ENCODE data around the gene DTD2. TPM values are rescaled to one million over a fixed set of nuclear protein-coding genes. Genes with fewer than 3 reads are reported as not detected.

The DTD2 gene
- total and polyA plus RNA-seq, 9 of the 15 experiments (the other 6 are each of a cell fraction or from before 2014, with no cell fraction given) = 3.8 to 24.1 (median 15.2) TPM

DNA sequence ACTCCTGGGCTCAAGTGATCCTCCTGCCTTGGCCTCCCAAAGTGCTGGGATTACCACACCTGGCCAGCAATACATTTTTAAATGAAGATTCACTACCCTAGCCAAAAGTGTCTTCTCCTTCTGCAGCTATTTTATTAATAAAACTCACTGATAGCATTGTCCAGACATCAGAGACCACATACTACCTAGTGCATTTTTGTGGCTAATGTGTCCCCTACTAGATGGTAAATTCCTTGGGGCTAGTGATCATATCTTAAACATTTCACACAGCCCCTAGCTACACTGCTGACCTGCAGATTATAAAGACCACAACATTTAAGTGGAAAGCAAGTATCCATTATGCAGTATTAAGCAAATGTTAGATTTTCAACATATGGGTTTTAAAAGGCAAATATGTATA is 17.0 kb downstream of the DTD2 start:
- Histone ChIP-seq H4K20me1 (replicated peaks; ENCODE audit: control insufficient read depth, insufficient read depth, low read length) (no peaks in the 10 kb centered on the region), H3K36me3 (ENCODE audit: control insufficient read depth, insufficient read depth, low read length) (no peaks in the 10 kb centered on the region), H3K4me3 (no peak overlapping the region), H3K9ac (ENCODE audit: insufficient read depth in 1 of 2, low read depth in 2 of 2, low read length in 2 of 2) (no peak overlapping the region), H3K9me3 (replicated peaks; ENCODE audit: control insufficient read depth, insufficient read depth, low read depth, low read length) (no peaks in the 10 kb centered on the region), H3K9me1 (ENCODE audit: control insufficient read depth, insufficient read depth, low read length) (no peaks in the 10 kb centered on the region), H3K79me2 (ENCODE audit: control insufficient read depth, insufficient read depth, low read length) (no peaks in the 10 kb centered on the region), H2AFZ (ENCODE audit: low read depth, low read length) (no peak overlapping the region), H3K4me2 (ENCODE audit: insufficient read depth, low read length) (no peak overlapping the region), H3K27me3 (ENCODE audit: control insufficient read depth in 2 of 2, insufficient read depth in 2 of 2, low read length in 2 of 2) (no peaks in the 10 kb centered on the region), H3K27ac (ENCODE audit: extremely low read depth, low read depth, low read length) (no peak overlapping the region), H3K4me1 (replicated peaks in 1 of 2; ENCODE audit: control insufficient read depth in 2 of 2, insufficient read depth in 2 of 2, low read length in 2 of 2) (no peaks in the 10 kb centered on the region)
- in situ Hi-C loops (cut with MboI) (no loop called here), intact Hi-C loops (cut with micrococcal nuclease) (no loop called here)
- no peak for ATAC-seq
- TF ChIP-seq RBFOX2 (IDR thresholded peaks at IDR 0.05; ENCODE audit: low read depth, low read length) = no peak
- no peak for TF ChIP-seq ARHGAP35 (IDR thresholded peaks at IDR 0.05; ENCODE audit: partially characterized antibody)
- TF ChIP-seq TARDBP (IDR thresholded peaks at IDR 0.05) = no peak
- no peak for TF ChIP-seq C11orf30 (IDR thresholded peaks at IDR 0.05; ENCODE audit: low read depth)
- TF ChIP-seq, protein P1, sequence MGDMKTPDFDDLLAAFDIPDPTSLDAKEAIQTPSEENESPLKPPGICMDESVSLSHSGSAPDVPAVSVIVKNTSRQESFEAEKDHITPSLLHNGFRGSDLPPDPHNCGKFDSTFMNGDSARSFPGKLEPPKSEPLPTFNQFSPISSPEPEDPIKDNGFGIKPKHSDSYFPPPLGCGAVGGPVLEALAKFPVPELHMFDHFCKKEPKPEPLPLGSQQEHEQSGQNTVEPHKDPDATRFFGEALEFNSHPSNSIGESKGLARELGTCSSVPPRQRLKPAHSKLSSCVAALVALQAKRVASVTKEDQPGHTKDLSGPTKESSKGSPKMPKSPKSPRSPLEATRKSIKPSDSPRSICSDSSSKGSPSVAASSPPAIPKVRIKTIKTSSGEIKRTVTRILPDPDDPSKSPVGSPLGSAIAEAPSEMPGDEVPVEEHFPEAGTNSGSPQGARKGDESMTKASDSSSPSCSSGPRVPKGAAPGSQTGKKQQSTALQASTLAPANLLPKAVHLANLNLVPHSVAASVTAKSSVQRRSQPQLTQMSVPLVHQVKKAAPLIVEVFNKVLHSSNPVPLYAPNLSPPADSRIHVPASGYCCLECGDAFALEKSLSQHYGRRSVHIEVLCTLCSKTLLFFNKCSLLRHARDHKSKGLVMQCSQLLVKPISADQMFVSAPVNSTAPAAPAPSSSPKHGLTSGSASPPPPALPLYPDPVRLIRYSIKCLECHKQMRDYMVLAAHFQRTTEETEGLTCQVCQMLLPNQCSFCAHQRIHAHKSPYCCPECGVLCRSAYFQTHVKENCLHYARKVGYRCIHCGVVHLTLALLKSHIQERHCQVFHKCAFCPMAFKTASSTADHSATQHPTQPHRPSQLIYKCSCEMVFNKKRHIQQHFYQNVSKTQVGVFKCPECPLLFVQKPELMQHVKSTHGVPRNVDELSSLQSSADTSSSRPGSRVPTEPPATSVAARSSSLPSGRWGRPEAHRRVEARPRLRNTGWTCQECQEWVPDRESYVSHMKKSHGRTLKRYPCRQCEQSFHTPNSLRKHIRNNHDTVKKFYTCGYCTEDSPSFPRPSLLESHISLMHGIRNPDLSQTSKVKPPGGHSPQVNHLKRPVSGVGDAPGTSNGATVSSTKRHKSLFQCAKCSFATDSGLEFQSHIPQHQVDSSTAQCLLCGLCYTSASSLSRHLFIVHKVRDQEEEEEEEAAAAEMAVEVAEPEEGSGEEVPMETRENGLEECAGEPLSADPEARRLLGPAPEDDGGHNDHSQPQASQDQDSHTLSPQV (IDR thresholded peaks at IDR 0.05) = no peak
- TF ChIP-seq, protein P2, sequence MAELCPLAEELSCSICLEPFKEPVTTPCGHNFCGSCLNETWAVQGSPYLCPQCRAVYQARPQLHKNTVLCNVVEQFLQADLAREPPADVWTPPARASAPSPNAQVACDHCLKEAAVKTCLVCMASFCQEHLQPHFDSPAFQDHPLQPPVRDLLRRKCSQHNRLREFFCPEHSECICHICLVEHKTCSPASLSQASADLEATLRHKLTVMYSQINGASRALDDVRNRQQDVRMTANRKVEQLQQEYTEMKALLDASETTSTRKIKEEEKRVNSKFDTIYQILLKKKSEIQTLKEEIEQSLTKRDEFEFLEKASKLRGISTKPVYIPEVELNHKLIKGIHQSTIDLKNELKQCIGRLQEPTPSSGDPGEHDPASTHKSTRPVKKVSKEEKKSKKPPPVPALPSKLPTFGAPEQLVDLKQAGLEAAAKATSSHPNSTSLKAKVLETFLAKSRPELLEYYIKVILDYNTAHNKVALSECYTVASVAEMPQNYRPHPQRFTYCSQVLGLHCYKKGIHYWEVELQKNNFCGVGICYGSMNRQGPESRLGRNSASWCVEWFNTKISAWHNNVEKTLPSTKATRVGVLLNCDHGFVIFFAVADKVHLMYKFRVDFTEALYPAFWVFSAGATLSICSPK (IDR thresholded peaks at IDR 0.05; ENCODE audit: borderline replicate concordance) = no peak
- TF ChIP-seq, protein P3, sequence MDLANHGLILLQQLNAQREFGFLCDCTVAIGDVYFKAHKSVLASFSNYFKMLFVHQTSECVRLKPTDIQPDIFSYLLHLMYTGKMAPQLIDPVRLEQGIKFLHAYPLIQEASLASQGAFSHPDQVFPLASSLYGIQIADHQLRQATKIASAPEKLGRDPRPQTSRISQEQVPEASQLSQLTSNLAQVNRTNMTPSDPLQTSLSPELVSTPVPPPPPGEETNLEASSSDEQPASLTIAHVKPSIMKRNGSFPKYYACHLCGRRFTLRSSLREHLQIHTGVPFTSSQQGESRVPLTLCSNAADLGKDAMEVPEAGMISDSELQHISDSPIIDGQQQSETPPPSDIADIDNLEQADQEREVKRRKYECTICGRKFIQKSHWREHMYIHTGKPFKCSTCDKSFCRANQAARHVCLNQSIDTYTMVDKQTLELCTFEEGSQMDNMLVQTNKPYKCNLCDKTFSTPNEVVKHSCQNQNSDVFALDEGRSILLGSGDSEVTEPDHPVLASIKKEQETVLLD (IDR thresholded peaks at IDR 0.05) = no peak
- TF ChIP-seq SP1 (CRISPR knock-in tag; IDR thresholded peaks at IDR 0.05) = no peak
- no peak for TF ChIP-seq YBX1 (IDR thresholded peaks at IDR 0.05)
- no peak for TF ChIP-seq ZNF77 (CRISPR knock-in tag; IDR thresholded peaks at IDR 0.05)
- TF ChIP-seq, protein P4, sequence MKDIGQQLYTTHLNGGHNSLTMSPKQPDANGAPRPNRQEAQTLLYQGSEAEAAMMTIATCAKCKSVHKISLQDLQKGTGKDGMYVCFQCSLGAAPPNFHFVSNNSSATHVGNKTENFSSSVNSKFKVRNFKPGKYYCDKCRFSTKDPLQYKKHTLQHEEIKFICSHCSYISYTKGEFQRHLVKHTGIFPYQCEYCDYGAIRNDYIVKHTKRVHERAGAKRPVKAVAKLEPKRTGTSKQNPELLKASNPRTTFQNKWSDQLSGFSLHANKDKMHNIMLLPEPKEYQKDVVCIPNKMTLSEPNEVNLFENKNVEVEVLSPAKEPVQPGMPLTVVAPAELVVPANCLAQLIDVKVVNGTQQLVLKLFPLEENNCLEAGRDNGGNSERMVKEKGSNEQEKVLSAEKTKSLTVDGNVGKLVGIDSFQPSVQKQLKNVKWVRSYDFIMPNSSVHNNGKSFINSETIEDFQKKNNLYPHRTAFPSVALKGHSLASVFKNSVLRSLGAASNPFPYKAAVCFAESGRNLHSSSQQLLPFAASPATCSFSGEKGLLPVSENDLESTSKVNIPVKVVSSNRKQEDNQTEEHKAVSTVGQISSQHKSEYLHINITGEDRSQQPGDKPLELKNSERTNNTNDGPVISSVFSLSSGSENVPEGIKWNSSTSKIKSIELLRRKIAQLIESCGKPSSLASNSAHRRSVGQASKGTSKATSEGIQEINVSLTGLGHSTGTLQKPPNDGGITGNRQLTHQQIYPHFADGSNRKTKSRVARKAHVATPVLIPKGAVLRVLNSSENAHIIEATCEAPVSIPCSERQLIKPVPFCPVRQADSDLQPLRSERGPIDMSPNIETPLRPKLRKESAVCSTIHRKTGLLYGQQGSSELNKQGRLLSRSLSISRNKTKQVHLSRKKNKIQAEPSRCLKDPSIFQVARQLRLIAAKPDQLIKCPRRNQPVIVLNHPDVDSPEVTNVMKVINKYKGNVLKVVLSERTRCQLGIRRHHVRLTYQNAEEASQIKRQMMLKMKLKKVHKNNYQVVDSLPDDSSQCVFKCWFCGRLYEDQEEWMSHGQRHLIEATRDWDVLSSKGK (CRISPR knock-in tag; IDR thresholded peaks at IDR 0.05) = no peak
- no peak for TF ChIP-seq POLR2AphosphoS5 (IDR thresholded peaks at IDR 0.05; ENCODE audit: control insufficient read depth, insufficient read depth, low read depth, low read length)
- TF ChIP-seq IFI16 (CRISPR knock-in tag; IDR thresholded peaks at IDR 0.05) = no peak
- TF ChIP-seq SUPT5H (IDR thresholded peaks at IDR 0.05) = no peak
- TF ChIP-seq MTA1 (IDR thresholded peaks at IDR 0.05; ENCODE audit: borderline replicate concordance) = no peak
- ChIA-PET POLR2A (no interaction called here), CTCF (ENCODE audit: low intra/inter-chr PET ratio) (no interaction called here)
- no peak for DNase-seq (ENCODE audit: extremely low read depth in 1 of 4, low spot score in 3 of 4)
- FAIRE-seq = no peak
- no TSS peak for BruUV-seq (replicated peaks)
